IPS DF 6.9 (cell line): ENCODE measurements around the gene PRLH.
A peak's percentile ranks its signal among the peaks of the same experiment; 100 is the strongest.

Experiments used
- DNase-seq: peaks from one replicate; pipeline ENCODE4 v3.0.0-alpha.2; 2013; ENCODE audit warnings: low read depth, low spot score
- H3K27ac ChIP-seq: one replicate; pipeline ENCODE4 v1.5.1; 2013; ENCODE audit warnings: low read length, control low read depth
- H3K27me3 ChIP-seq: 2 replicates; pipeline ENCODE4 v1.6.1; 2013; ENCODE audit warnings: mild to moderate bottlenecking, low read length; ENCODE audit not compliant: control insufficient read depth, insufficient read depth
- H3K36me3 ChIP-seq: 2 replicates; pipeline ENCODE4 v1.6.1; 2013; ENCODE audit warnings: low read length; ENCODE audit not compliant: control insufficient read depth, insufficient read depth
- H3K4me1 ChIP-seq: 2 replicates; pipeline ENCODE4 v1.6.1; 2013; ENCODE audit warnings: low read length; ENCODE audit not compliant: control insufficient read depth, insufficient read depth
- H3K4me3 ChIP-seq: 2 replicates; pipeline ENCODE4 v1.5.1; 2013; ENCODE audit warnings: mild to moderate bottlenecking, low read length
- H3K9me3 ChIP-seq: 2 replicates; pipeline ENCODE4 v1.6.1; 2013; ENCODE audit warnings: low read length, inconsistent platforms; ENCODE audit not compliant: control insufficient read depth, insufficient read depth
- WGBS: extraction: QIAGEN DNeasy Blood & Tissue Kit; methylation state at CpG from one replicate; pipeline ENCODE4 v1.1.7; 2013; ENCODE audit warnings: mixed read lengths, missing lambda C conversion rate; ENCODE audit not compliant: insufficient read length, insufficient coverage; 5-methylcytosine and 5-hydroxymethylcytosine counted together

PRLH gene

GRCh38 chr2:237551071-237551574 lies 15.3 kb upstream of the PRLH start:
- DNase-seq: no peak
- Histone ChIP-seq H3K9me3 (peaks cover 2% of the 10 kb centered on the region; the same call in 1 of the 2 replicates), H3K36me3 (peaks cover 2% of the 10 kb centered on the region; the same call in 1 of the 2 replicates), H3K27ac (no peak overlapping the region), H3K4me3 (no peak overlapping the region), H3K27me3 (no peaks in the 10 kb centered on the region), H3K4me1 (no peaks in the 10 kb centered on the region)
- no CpG with 5 or more reads among the region's 16 CpGs for WGBS

GRCh38 chr2:237552908-237553307 lies 13.5 kb upstream of the PRLH start:
- DNase-seq: no peak
- no CpG with 5 or more reads among the region's 6 CpGs for WGBS
- H3K27ac ChIP-seq: no peak overlapping the region
- H3K27me3 ChIP-seq: no peaks in the 10 kb centered on the region
- peaks cover 2% of the 10 kb centered on the region; the same call in 1 of the 2 replicates for H3K9me3 ChIP-seq
- H3K36me3 ChIP-seq: peaks cover 2% of the 10 kb centered on the region; the same call in 1 of the 2 replicates
- no peaks in the 10 kb centered on the region for H3K4me1 ChIP-seq
- no peak overlapping the region for H3K4me3 ChIP-seq

- no CpG with 5 or more reads among the region's 7 CpGs for WGBS
- H3K27me3 ChIP-seq: no peaks in the 10 kb centered on the region
- H3K4me1 ChIP-seq: no peaks in the 10 kb centered on the region; the same call in 1 of the 2 replicates
- no peak overlapping the region for H3K27ac ChIP-seq
- no peak overlapping the region for H3K4me3 ChIP-seq
- H3K9me3 ChIP-seq: peaks cover 2% of the 10 kb centered on the region; the same call in 1 of the 2 replicates
- no peak for DNase-seq
- peaks cover 2% of the 10 kb centered on the region; the same call in 1 of the 2 replicates for H3K36me3 ChIP-seq
Observed at GRCh38 chr2:237553948-237554347, 12.4 kb upstream of the PRLH start.

- no peaks in the 10 kb centered on the region; the same call in 1 of the 2 replicates for H3K4me1 ChIP-seq
- no peak for DNase-seq
- WGBS: no CpG with 5 or more reads among the region's 1 CpG
- H3K27me3 ChIP-seq: no peaks in the 10 kb centered on the region
- H3K36me3 ChIP-seq: peaks cover 2% of the 10 kb centered on the region; the same call in 1 of the 2 replicates
- peaks cover 2% of the 10 kb centered on the region; the same call in 1 of the 2 replicates for H3K9me3 ChIP-seq
- no peak overlapping the region for H3K4me3 ChIP-seq
- H3K27ac ChIP-seq: no peak overlapping the region
Observed at GRCh38 chr2:237555560-237555959, 10.8 kb upstream of the PRLH start.

GRCh38 chr2:237556773-237557632 lies 9.4 kb upstream of the PRLH start:
- Histone ChIP-seq H3K9me3 (peaks cover 2% of the 10 kb centered on the region; the same call in 1 of the 2 replicates), H3K27ac (no peak overlapping the region), H3K4me3 (no peak overlapping the region), H3K27me3 (no peaks in the 10 kb centered on the region), H3K36me3 (no peaks in the 10 kb centered on the region), H3K4me1 (no peaks in the 10 kb centered on the region; the same call in 1 of the 2 replicates)
- DNase-seq: no peak
- WGBS: no CpG with 5 or more reads among the region's 11 CpGs

GRCh38 chr2:237557633-237558015 lies 8.8 kb upstream of the PRLH start:
- H3K4me1 ChIP-seq: no peaks in the 10 kb centered on the region; the same call in 1 of the 2 replicates
- no peak overlapping the region for H3K27ac ChIP-seq
- H3K9me3 ChIP-seq: peaks cover 2% of the 10 kb centered on the region; the same call in 1 of the 2 replicates
- WGBS: no CpG with 5 or more reads among the region's 4 CpGs
- no peak overlapping the region for H3K4me3 ChIP-seq
- DNase-seq: no peak
- H3K36me3 ChIP-seq: no peaks in the 10 kb centered on the region
- H3K27me3 ChIP-seq: no peaks in the 10 kb centered on the region

- WGBS: no CpG with 5 or more reads among the region's 22 CpGs
- Histone ChIP-seq H3K9me3 (peaks cover 2% of the 10 kb centered on the region; the same call in 1 of the 2 replicates), H3K27ac (no peak overlapping the region), H3K4me3 (no peak overlapping the region), H3K27me3 (no peaks in the 10 kb centered on the region), H3K4me1 (no peaks in the 10 kb centered on the region; the same call in 1 of the 2 replicates), H3K36me3 (no peaks in the 10 kb centered on the region)
- DNase-seq: no peak
Observed at GRCh38 chr2:237558961-237559641, 7.3 kb upstream of the PRLH start.

GRCh38 chr2:237561221-237561620 lies 5.2 kb upstream of the PRLH start:
- H3K27ac ChIP-seq: no peak overlapping the region
- no peak for DNase-seq
- H3K36me3 ChIP-seq: no peaks in the 10 kb centered on the region
- H3K4me3 ChIP-seq: no peak overlapping the region
- no peaks in the 10 kb centered on the region; the same call in 1 of the 2 replicates for H3K4me1 ChIP-seq
- no peaks in the 10 kb centered on the region for H3K9me3 ChIP-seq
- H3K27me3 ChIP-seq: no peaks in the 10 kb centered on the region
- no CpG with 5 or more reads among the region's 7 CpGs for WGBS

- H3K27ac ChIP-seq: no peak overlapping the region
- DNase-seq: peak; percentile 45
- H3K9me3 ChIP-seq: no peaks in the 10 kb centered on the region
- H3K4me1 ChIP-seq: no peaks in the 10 kb centered on the region
- H3K36me3 ChIP-seq: no peaks in the 10 kb centered on the region
- no peak overlapping the region for H3K4me3 ChIP-seq
- no peaks in the 10 kb centered on the region for H3K27me3 ChIP-seq
- no CpG with 5 or more reads among the region's 14 CpGs for WGBS
Observed at GRCh38 chr2:237563816-237564215, 2.6 kb upstream of the PRLH start.

GRCh38 chr2:237564526-237565131 lies 1.7 kb upstream of the PRLH start:
- WGBS: no CpG with 5 or more reads among the region's 14 CpGs
- DNase-seq: no peak
- no peak overlapping the region for H3K27ac ChIP-seq
- no peaks in the 10 kb centered on the region for H3K27me3 ChIP-seq
- no peaks in the 10 kb centered on the region for H3K36me3 ChIP-seq
- H3K9me3 ChIP-seq: no peaks in the 10 kb centered on the region
- H3K4me3 ChIP-seq: no peak overlapping the region
- H3K4me1 ChIP-seq: no peaks in the 10 kb centered on the region
